Measurements from ENCODE around the gene DRD2.

The DRD2 gene

GRCh38 chr11:113481672-113482071 is 6.5 kb upstream of the DRD2 start:
- DNase-seq: no peak

DNA sequence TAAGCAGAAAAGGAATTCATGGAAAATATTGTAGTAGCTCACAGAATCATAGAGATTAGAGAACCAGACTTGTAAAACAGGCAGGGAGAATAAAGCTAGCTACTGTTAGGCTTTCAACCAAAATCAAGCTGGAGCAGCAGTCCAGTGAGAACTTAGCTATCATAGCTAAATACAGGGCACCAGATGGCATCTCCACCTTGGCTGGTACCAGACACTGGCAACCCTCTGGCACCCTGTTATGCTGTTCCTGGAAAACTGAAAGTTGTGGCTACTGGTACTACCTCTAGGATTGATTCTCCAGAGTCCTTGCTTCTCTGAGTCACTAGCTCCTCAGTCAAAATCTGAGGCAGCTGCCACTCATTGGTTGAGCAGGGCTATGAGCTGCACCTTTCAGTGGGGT is 6.0 kb upstream of the DRD2 start:
- no peak for DNase-seq

DNA sequence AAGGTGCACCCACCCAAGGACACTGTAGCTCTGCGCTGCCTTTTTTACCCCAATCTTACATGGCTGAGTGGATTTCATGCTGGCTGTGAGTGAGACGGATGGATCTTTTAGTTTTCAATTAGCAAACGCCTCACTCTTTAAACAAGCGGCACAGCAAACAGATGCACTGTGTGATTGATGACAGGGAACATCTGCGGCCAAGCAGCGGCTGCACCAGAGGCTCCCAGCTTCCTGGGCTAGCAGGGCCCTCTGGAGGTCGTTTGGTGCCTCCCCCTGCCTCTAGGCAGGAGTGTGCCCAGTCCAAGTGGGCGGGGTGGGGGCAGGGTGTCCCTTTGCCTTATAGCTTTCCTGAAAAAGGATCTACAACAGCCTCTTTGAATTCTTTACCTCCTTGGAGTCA is 2.1 kb upstream of the DRD2 start:
- DNase-seq: no peak

DNA sequence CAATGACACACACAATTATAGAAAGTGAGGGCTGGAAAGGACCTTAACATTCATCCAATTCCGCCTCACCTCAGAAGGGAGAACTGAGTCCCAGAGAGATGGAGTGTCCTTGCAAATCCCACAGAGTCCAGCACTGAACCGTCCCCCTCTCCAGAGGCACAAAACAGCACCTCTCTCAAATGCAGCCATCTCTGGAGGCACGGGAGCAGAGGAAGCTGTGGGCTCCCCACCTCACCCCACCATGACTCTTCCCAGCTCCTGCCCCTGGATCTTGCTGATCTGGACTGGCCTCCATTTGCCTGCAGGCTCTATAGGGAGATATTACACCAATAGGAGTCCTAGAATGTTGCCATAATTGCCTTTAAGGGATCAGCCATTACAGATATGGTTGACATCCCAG is 1.4 kb upstream of the DRD2 start:
- DNase-seq: no peak

DNA sequence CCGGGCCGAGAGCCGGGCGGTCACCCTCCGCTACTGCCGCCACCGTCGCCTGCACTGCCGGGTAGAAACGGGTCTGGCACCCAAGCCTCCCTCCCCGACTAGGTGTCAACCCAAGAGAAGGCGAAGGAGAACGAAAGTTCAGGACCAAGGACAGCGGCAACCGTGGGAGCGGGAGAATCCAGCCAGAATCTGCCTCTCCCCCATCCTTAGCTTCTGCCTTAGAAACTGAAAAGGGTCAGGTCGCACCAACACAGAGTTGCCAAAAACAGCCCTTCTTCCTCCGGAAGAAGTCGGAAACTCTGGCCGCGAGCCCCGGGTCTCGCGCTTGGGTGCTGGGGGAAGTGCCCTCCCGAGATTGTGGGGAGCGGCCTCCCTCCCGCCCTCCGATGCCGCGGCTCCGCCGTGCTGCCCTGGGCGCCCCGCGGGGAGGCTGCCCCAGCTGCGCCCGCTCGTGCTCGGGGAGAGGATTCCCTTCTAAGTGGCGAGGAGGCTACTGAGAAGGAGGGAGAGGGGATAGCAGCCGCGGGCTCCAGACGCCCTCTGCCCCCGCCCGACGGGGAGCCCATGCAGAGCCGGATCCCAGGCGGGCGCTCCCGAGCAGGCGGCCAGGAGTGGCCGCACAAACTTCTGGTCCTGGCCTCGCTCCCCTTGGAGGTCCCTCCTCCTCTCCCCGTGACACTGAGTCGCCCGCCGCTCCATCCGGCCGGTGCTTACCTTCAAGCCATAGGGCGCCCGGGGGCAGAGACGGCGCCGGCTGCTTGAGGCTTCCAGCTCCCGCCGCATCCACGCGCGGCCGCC is 637 bp downstream of the DRD2 start:
- DNase-seq: peak in 1 of 4 experiments; percentile 5

GRCh38 chr11:113473983-113474361 is 1.2 kb downstream of the DRD2 start:
- DNase-seq: no peak

- no peak for DNase-seq
Measured at GRCh38 chr11:113472471-113472870, 2.7 kb downstream of the DRD2 start.

DNA sequence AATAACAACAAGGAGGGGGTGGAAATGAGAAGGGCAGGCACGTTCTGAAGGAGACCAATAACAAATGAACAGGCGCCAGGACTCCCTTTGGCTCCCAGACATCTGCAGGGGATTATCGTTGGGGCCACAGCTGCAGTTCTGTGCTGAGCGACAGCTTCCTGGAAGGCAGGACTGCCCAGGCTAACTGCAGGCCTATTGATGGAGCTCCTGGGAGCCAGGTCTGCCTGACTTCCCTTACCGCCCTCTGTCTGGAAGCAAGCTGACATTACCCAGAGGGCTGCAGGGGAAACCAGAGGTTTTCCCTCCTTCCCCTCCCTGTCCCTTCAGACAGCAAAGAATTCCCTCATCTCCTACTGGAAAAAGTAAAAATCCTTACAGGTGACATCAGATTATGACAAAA is 5.0 kb downstream of the DRD2 start:
- no peak for DNase-seq

- no peak for DNase-seq
Measured at GRCh38 chr11:113468726-113469345, 6.4 kb downstream of the DRD2 start.

DNA sequence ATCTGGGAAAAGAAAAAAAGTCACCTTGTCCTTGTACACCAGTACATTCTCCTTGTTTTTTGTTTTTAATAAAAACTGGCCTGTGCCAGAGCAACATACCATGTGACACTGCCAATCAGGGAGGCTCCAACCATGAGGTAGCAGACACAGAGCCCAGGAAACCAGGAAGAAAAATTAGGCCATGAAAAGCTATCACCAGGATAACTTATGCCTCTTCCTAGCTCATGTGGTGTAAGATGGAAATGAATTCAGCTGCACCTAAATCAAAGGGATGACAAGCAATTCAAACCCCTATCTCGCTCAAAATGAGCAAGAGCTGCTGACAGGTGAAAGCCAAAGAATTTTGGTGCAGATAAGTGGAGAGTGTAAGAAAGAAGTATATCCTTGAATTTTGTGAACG is 7.7 kb downstream of the DRD2 start:
- DNase-seq: no peak

DNA sequence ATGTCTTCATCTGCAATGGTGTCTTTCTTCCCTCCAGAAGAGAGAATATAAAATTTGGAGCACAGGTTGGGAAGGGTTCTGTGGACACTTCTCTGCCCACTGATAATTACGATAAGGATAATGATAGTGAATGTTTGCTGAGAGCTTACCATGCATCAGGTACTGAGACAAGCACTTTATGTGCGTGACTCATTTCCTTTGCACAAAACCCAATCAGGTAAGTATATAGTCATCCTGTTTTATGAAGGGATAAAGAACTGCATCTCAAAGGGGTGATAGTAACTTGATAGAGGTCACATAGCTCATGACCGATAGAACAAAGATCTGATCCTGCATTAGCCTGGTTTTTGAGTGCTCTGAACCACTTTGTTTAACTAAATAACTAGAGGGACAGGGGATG is 9.4 kb downstream of the DRD2 start:
- no peak for DNase-seq

DNA sequence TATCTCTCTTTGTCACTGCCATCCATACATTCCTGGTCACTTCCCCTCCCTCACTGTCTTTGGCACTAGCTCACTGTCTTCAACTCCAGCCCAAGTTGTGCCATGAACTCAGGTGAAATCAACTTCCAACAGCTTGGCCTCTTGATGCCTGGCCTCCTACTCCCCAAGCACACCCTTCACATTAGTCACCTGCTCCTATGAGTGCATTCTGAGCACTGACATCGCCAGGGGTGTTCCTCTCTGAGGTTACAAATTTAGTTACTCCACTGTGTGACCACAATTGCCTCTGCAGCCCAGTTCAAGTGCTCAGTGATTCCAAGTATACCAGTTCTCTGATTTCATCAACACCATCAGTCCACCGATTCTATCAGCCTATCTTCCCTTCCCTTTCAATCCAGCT is 10.8 kb downstream of the DRD2 start:
- DNase-seq: no peak

GRCh38 chr11:113462830-113463229 is 12.4 kb downstream of the DRD2 start:
- DNase-seq: no peak

DNA sequence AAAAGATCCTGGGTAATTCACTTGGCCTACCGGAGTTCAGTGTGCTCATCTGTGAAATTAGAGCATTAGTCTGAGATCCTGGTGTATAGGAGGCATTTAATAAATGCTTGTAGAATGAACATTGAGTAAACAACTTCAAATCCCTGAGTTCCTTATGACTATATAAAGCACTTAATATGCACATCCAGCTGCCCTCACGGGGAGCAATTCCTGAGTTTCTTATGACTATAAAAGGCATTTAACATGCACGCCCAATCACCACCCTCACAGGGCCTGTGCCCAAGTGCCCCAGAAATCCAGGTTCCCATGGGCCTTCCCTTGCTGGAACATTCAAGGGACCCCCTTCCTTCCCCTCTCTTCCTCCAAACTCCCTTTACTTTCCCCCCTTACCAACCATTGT is 13.6 kb downstream of the DRD2 start:
- DNase-seq: no peak

DNA sequence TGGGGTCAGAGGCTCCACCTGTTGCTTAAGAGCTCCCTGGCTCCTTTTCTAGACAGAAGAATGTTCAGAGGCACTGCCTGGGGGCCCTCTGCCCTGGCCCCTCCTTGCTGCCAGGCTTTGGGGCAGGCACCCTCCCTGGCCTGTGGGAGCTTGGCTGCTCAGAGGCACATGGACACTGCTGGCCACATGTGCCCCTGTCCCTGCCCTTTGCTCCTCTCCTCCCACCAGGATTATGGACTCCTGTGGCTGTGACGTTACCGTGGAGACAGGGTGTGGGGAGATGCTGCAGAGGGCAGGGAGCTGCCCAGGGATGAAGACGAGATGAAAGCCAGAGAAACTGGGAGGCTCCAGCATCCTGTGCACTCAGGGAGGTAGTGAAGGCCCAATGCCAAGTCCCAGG is 14.7 kb downstream of the DRD2 start:
- no peak for DNase-seq

GRCh38 chr11:113458189-113458588 is 17.0 kb downstream of the DRD2 start:
- no peak for DNase-seq

DNA sequence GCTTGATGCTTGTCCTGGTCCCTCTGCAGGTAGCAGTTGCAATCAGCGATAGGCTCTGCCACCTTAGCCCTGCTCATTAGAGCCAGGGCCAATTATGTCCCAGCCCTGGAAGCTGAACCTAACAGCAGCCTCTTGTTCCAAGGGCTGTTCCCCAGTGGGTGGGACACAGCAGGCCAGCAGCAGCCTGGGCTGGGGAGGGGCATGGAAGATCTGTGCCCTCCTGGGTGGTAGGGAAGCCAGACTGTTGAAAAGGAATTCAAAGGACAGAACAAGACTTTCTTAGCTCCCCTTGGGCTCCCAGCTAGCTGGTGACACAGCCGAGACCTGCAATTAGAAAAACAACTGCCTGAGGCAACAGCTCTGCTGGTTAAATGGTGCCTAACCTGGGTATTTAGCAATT is 17.4 kb downstream of the DRD2 start:
- no peak for DNase-seq

- DNase-seq: no peak
Measured at GRCh38 chr11:113454455-113454854, 20.7 kb downstream of the DRD2 start.

GRCh38 chr11:113449743-113450142 is 25.5 kb downstream of the DRD2 start:
- DNase-seq: no peak

- DNase-seq: no peak
Measured at GRCh38 chr11:113448316-113448677, 26.9 kb downstream of the DRD2 start.

- no peak for DNase-seq
Measured at GRCh38 chr11:113447621-113448315, 27.4 kb downstream of the DRD2 start.

DNA sequence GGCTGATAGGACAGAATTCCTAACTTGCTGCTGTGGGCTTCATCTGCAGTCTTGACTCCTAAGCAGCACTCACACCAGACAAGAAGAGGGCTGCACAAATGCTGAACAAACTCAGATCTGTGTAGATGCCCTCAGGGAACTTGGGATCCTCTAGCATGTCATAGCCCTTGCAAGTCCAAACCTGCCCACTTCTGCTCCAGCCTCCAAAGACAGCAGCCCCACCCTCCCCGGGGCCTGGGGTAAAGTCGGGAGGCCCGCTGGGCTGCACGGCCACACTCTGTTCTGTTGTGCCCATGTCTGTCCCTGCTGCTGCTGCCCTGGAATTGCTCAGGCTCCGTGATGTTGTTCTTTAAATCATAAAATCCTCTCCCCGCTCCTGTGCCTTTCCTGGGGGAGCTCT is 28.3 kb downstream of the DRD2 start:
- DNase-seq: no peak

DNA sequence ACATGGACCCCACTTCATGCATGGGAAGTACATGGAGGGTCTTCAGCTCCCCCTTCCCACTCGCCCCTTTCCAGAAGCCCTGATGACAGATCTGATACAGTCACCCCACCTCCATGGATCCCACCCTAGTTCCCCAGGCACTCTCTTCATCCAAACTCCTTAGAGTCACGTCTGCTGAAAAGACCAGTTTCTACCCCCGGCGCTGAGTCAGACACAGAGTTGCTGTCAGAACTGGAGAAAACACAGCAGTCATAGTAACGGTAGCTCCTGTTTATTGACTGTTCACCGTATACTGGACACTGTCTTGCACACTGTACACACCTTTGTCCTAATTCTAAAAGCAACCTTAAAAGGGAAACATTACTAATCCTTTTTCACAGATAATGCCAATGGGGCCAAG is 29.1 kb downstream of the DRD2 start:
- no peak for DNase-seq

GRCh38 chr11:113444502-113445123 is 30.6 kb downstream of the DRD2 start:
- DNase-seq: no peak
